HepG2 (cell line): Measurements from ENCODE around the gene FBXO4. TPM values are rescaled to one million over a fixed set of nuclear protein-coding genes. Genes with fewer than 3 reads are reported as not detected.

Experiments used
- ATAC-seq: fragments of 200-7000 bp; cut with Tn5 transposase; 3 replicates; pipeline ENCODE4 v1.9.1; 2020; ENCODE audit warnings: mild to moderate bottlenecking, moderate library complexity
- BruUV-seq: library from RNA; stranded (reverse); fragments of 400-500 nt; replicated peaks from 2 replicates; lab custom pipeline; 2021; lab: Mats Ljungman, UMichigan
- CTCF ChIA-PET: fragments of 300-600 bp; formaldehyde crosslinking; extraction: SDS; loops from one replicate; lab custom pipeline; 2021; ENCODE audit warnings: low total read pairs, inconsistent platforms, low intra/inter-chr PET ratio; lab: Yijun Ruan, JAX
- POLR2A ChIA-PET: fragments of 350-600 bp; sonication (Branson Sonifier 250); formaldehyde crosslinking; loops from one replicate; lab custom pipeline; 2020; ENCODE audit warnings: antibody characterized with exemption, inconsistent platforms; lab: Yijun Ruan, JAX
- DNase-seq: peaks from one replicate; pipeline ENCODE4 v3.0.0-alpha.2; 2015; ENCODE audit warnings: low spot score
- FAIRE-seq: peaks from 3 replicates; lab custom pipeline; 2011; peaks lifted over from hg19 to GRCh38; lab: Jason Lieb, UNC
- H2AFZ ChIP-seq: one replicate; pipeline ENCODE4 v1.6.1; 2011; ENCODE audit warnings: low read length, inconsistent platforms
- H3K27ac ChIP-seq: fragments of 300-600 bp; 3 replicates; pipeline ENCODE4 v1.8.0; 2011; ENCODE audit warnings: mixed run types, mild to moderate bottlenecking, mixed read lengths, low read length, inconsistent platforms; ENCODE audit not compliant: insufficient read depth; ENCODE audit errors: extremely low read length
- H3K27me3 ChIP-seq, 2 experiments: fragments of 200-600 bp in 1 of 2; 2 replicates in 1 of 2; 3 replicates in 1 of 2; pipeline versions ENCODE4 v1.6.0 to v1.8.0; 2011; ENCODE audit warnings: low read length in 2 of 2, mild to moderate bottlenecking in 2 of 2, moderate library complexity in 2 of 2, inconsistent platforms in 1 of 2; ENCODE audit not compliant: insufficient read depth in 2 of 2, control insufficient read depth in 1 of 2
- H3K36me3 ChIP-seq, 2 experiments: fragments of 200-600 bp in 1 of 2; replicated peaks in 1 of 2; 2 replicates in 1 of 2; 3 replicates in 1 of 2; pipeline versions ENCODE4 v1.5.1 to v1.8.0; 2011; ENCODE audit warnings: low read length in 2 of 2, inconsistent platforms in 1 of 2; ENCODE audit not compliant: insufficient read depth in 2 of 2, control insufficient read depth in 1 of 2
- H3K4me1 ChIP-seq: 2 replicates; pipeline ENCODE4 v1.5.1; 2012; ENCODE audit warnings: low read length, inconsistent platforms; ENCODE audit not compliant: insufficient read depth
- H3K4me2 ChIP-seq: 2 replicates; pipeline ENCODE4 v1.6.0; 2011; ENCODE audit warnings: low read depth, low read length, inconsistent platforms
- H3K4me3 ChIP-seq, 3 experiments: fragments of 200-600 bp in 1 of 3; sonication (generic), shearing (Covaris generic) in 1 of 3; replicated peaks in 1 of 3; 2 replicates each; pipeline ENCODE4 v1.5.1; 2011 to 2016; ENCODE audit warnings: low read length in 3 of 3, inconsistent platforms in 2 of 3, low read depth in 2 of 3, mild to moderate bottlenecking in 2 of 3, control low read depth in 1 of 3, mixed read lengths in 1 of 3; ENCODE audit not compliant: insufficient read depth in 1 of 3
- H3K79me2 ChIP-seq: one replicate; pipeline ENCODE4 v1.6.1; 2011; ENCODE audit warnings: low read length, inconsistent platforms; ENCODE audit not compliant: insufficient read depth
- H3K9ac ChIP-seq: 2 replicates; pipeline ENCODE4 v1.6.0; 2011; ENCODE audit warnings: mild to moderate bottlenecking, low read depth, low read length, inconsistent platforms; ENCODE audit not compliant: insufficient read depth
- H3K9me3 ChIP-seq: 2 replicates; pipeline ENCODE4 v1.5.1; 2012; ENCODE audit warnings: mild to moderate bottlenecking, low read length
- H4K20me1 ChIP-seq: 2 replicates; pipeline ENCODE4 v1.6.0; 2011; ENCODE audit warnings: inconsistent platforms, mild to moderate bottlenecking, low read length, moderate library complexity; ENCODE audit not compliant: insufficient read depth
- FOXC1 ChIP-seq: sonication (generic); formaldehyde crosslinking; IDR thresholded peaks from 2 replicates; pipeline ENCODE4 v1.8.0; 2022; ENCODE audit warnings: mild to moderate bottlenecking, missing genetic modification reagents, borderline replicate concordance
- HHEX ChIP-seq: IDR thresholded peaks from 2 replicates; pipeline ENCODE4 v1.6.1; 2016; ENCODE audit warnings: control low read depth
- HIC2 ChIP-seq: sonication (generic); formaldehyde crosslinking; IDR thresholded peaks from 2 replicates; pipeline ENCODE4 v1.9.0; 2022; ENCODE audit warnings: low read depth, missing genetic modification reagents
- HNRNPH1 ChIP-seq: fragments of 200-400 bp; formaldehyde crosslinking; optimal IDR thresholded peaks from 2 replicates; pipeline ENCODE3; 2017; ENCODE audit warnings: mild to moderate bottlenecking, low read depth, low read length
- JUN ChIP-seq: sonication (generic); formaldehyde crosslinking; IDR thresholded peaks from 2 replicates; pipeline ENCODE4 v1.4.0; 2020; ENCODE audit warnings: mild to moderate bottlenecking, missing genetic modification reagents
- MAFG ChIP-seq: sonication (generic); formaldehyde crosslinking; IDR thresholded peaks from 2 replicates; pipeline ENCODE4 v1.5.1; 2020; ENCODE audit warnings: mild to moderate bottlenecking, missing genetic modification reagents
- MTA3 ChIP-seq: sonication (generic); formaldehyde crosslinking; IDR thresholded peaks from 2 replicates; pipeline ENCODE4 v1.4.0; 2020; ENCODE audit warnings: missing genetic modification reagents
- PLRG1 ChIP-seq: fragments of 450-650 bp; conservative IDR thresholded peaks from 2 replicates; pipeline ENCODE4 v1.6.1; 2016
- SMAD3 ChIP-seq: sonication (generic); formaldehyde crosslinking; IDR thresholded peaks from 2 replicates; pipeline ENCODE4 v1.4.0; 2020; ENCODE audit warnings: missing genetic modification reagents
- SP4 ChIP-seq: sonication (generic); formaldehyde crosslinking; IDR thresholded peaks from 2 replicates; pipeline ENCODE4 v1.8.1; 2023; ENCODE audit warnings: mild to moderate bottlenecking, missing genetic modification reagents
- ZFP1 ChIP-seq: IDR thresholded peaks from 2 replicates; pipeline ENCODE4 v1.6.1; 2016
- ZFY ChIP-seq: sonication (generic); formaldehyde crosslinking; IDR thresholded peaks from 2 replicates; pipeline ENCODE4 v1.4.0; 2020; ENCODE audit warnings: missing genetic modification reagents
- ZFYVE20 ChIP-seq: sonication (generic); formaldehyde crosslinking; IDR thresholded peaks from 2 replicates; pipeline ENCODE4 v1.8.0; 2023; ENCODE audit warnings: low read depth, mild to moderate bottlenecking, moderate library complexity, missing genetic modification reagents, borderline replicate concordance
- ZNF354B ChIP-seq: sonication (generic); formaldehyde crosslinking; IDR thresholded peaks from 2 replicates; pipeline ENCODE4 v1.8.0; 2022; ENCODE audit warnings: mild to moderate bottlenecking, missing genetic modification reagents
- ZNF44 ChIP-seq: sonication (generic); formaldehyde crosslinking; IDR thresholded peaks from 2 replicates; pipeline ENCODE4 v1.5.1; 2020; ENCODE audit warnings: mild to moderate bottlenecking, missing genetic modification reagents
- ZNF510 ChIP-seq: sonication (generic); formaldehyde crosslinking; IDR thresholded peaks from 2 replicates; pipeline ENCODE4 v1.4.0; 2020; ENCODE audit warnings: low read depth, mild to moderate bottlenecking, missing genetic modification reagents
- ZNF616 ChIP-seq: sonication (generic); formaldehyde crosslinking; IDR thresholded peaks from 2 replicates; pipeline ENCODE4 v1.5.0; 2020; ENCODE audit warnings: low read depth, mild to moderate bottlenecking, missing genetic modification reagents
- ZNF720 ChIP-seq: sonication (generic); formaldehyde crosslinking; IDR thresholded peaks from 2 replicates; pipeline ENCODE4 v1.4.0; 2020; ENCODE audit warnings: missing genetic modification reagents
- ZNF878 ChIP-seq: sonication (generic); formaldehyde crosslinking; IDR thresholded peaks from 2 replicates; pipeline ENCODE4 v1.8.1; 2023; ENCODE audit warnings: mild to moderate bottlenecking, missing genetic modification reagents, moderate library complexity
- ZSCAN5A ChIP-seq: sonication (generic); formaldehyde crosslinking; IDR thresholded peaks from 2 replicates; pipeline ENCODE4 v1.8.0; 2022; ENCODE audit warnings: mild to moderate bottlenecking, missing genetic modification reagents, borderline replicate concordance
- WGBS: methylation state at CpG from one replicate; pipeline ENCODE4 v1.1.6; 2017; ENCODE audit warnings: low lambda C conversion rate; 5-methylcytosine and 5-hydroxymethylcytosine counted together
- in situ Hi-C: cut with HindIII; loops from 2 replicates; pipeline ENCODE4 v1.10.0; 2017; ENCODE audit warnings: low pct_unique_long_range_greater_than_20kb; ENCODE audit not compliant: extremely low pct_ligation_motif_present
- intact Hi-C: fragments of 100-400 bp; cut with micrococcal nuclease; formaldehyde crosslinking; loops from one replicate; pipeline ENCODE4 v1.10.0; 2022; ENCODE audit not compliant: unreplicated experiment
- polyA plus RNA-seq, 8 experiments: library from polyadenylated mRNA; depleted of rRNA in 3 of 8; stranded (reverse) in 7 of 8; unstranded in 1 of 8; fragments of >200 nt; fragmentation: Illumina TruSeq in 4 of 8; extraction: Trizol in 4 of 8; gene quantifications; 2 replicates each; pipeline versions ENCODE4 v1.2.1 to v1.2.3, GENCODE V29; 2011 to 2016; ENCODE audit warnings: low read depth in 4 of 8, missing spikeins in 1 of 8, mixed read lengths in 1 of 8; ENCODE audit not compliant: insufficient read depth in 1 of 8
- total RNA-seq, 5 experiments: library from RNA; depleted of rRNA; stranded (reverse); fragments of >200 nt; fragmentation: Illumina TruSeq; extraction: Trizol; gene quantifications; 2 replicates each; pipeline ENCODE4 v1.2.3, GENCODE V29; 2016; ENCODE audit warnings: low read depth in 1 of 5

Gene FBXO4
- total and polyA plus RNA-seq, 2 of the 13 experiments (the other 11 are each of a cell fraction or from before 2014, with no cell fraction given), result 5.2 to 16.4 TPM

- Histone ChIP-seq H3K79me2 (no peaks in the 10 kb centered on the region), H3K36me3 (peaks cover 0 to 4% of the 10 kb centered on the region in 2 experiments; a peak in 1 of 5 replicates)
- BruUV-seq, result no TSS peak
- no peak for TF ChIP-seq ZNF354B
- TF ChIP-seq HNRNPH1, result no peak
- no peak for TF ChIP-seq ZFY
- TF ChIP-seq SMAD3 (CRISPR knock-in tag), result no peak
- no peak for TF ChIP-seq FOXC1 (CRISPR knock-in tag)
- TF ChIP-seq, all 625 proteins: peak for 0
- ChIA-PET CTCF (no interaction called here), POLR2A (no interaction called here)
- ATAC-seq (no peak), FAIRE-seq (no peak), DNase-seq (no peak)
- in situ Hi-C loops (no loop called here), intact Hi-C loops (no loop called here)
- Histone ChIP-seq H3K27ac (no peak overlapping the region), H2AFZ (no peak overlapping the region), H3K9ac (no peak overlapping the region), H4K20me1 (no peaks in the 10 kb centered on the region), H3K27me3 (no peaks in the 10 kb centered on the region; a peak in 1 of 5 replicates), H3K4me2 (no peak overlapping the region), H3K4me1 (no peaks in the 10 kb centered on the region), H3K9me3 (no peaks in the 10 kb centered on the region), H3K4me3 (no peak overlapping the region)
Observed at GRCh38 chr5:41935544-41935943, 10.5 kb downstream of the FBXO4 start.

GRCh38 chr5:41940641-41941040 is 15.6 kb downstream of the FBXO4 start:
- no peak overlapping the region for H3K27ac ChIP-seq
- no peak overlapping the region for H2AFZ ChIP-seq
- DNase-seq (no peak), ATAC-seq (no peak), FAIRE-seq (no peak)
- H3K27me3 ChIP-seq, result no peaks in the 10 kb centered on the region
- H3K4me1 ChIP-seq, result no peaks in the 10 kb centered on the region
- H3K9ac ChIP-seq, result no peak overlapping the region
- in situ Hi-C loops (no loop called here), intact Hi-C loops (no loop called here)
- H3K9me3 ChIP-seq, result no peaks in the 10 kb centered on the region
- 97% methylated on average over 1 of the region's 1 CpG for whole genome bisulfite sequencing
- no peak overlapping the region for H3K4me2 ChIP-seq
- no peak overlapping the region for H3K4me3 ChIP-seq
- POLR2A ChIA-PET, result no interaction called here
- no peaks in the 10 kb centered on the region for H4K20me1 ChIP-seq
- BruUV-seq, result no TSS peak
- H3K36me3 ChIP-seq, result 0 out of 5 replicates have a peak, but pooled peaks cover 0 to under 1% of the 10 kb centered on the region in 2 experiments
- no peaks in the 10 kb centered on the region for H3K79me2 ChIP-seq
- CTCF ChIA-PET, result no interaction called here
- TF ChIP-seq PLRG1 (no peak), HIC2 (CRISPR knock-in tag) (no peak), SP4 (CRISPR knock-in tag) (no peak), ZNF720 (CRISPR knock-in tag) (no peak), ZNF44 (CRISPR knock-in tag) (no peak), ZFYVE20 (CRISPR knock-in tag) (no peak), HHEX (CRISPR knock-in tag) (no peak), JUN (no peak), ZNF878 (CRISPR knock-in tag) (no peak), ZNF616 (no peak), ZFP1 (CRISPR knock-in tag) (no peak), ZNF510 (CRISPR knock-in tag) (no peak), MAFG (CRISPR knock-in tag) (no peak), ZSCAN5A (CRISPR knock-in tag) (no peak), MTA3 (CRISPR knock-in tag) (no peak)
